NOMO-1 treated with dmso at 0.1 percent for 144 hours (cell line): Measurements from ENCODE around the gene MMRN2.
"Not testable (repeated sequence)": the region's sequence is repeated elsewhere in the genome, so short reads cannot be mapped to it uniquely, and the experiment has no call there.

Source experiments
- DNase-seq: peaks from one replicate; lab custom pipeline; 2025; ENCODE audit not compliant: unreplicated experiment; lab: John Stamatoyannopoulos, UW

Gene MMRN2

GRCh38 chr10:86956195-86956847 lies 1.1 kb downstream of the MMRN2 start:
- DNase-seq: no peak

DNA sequence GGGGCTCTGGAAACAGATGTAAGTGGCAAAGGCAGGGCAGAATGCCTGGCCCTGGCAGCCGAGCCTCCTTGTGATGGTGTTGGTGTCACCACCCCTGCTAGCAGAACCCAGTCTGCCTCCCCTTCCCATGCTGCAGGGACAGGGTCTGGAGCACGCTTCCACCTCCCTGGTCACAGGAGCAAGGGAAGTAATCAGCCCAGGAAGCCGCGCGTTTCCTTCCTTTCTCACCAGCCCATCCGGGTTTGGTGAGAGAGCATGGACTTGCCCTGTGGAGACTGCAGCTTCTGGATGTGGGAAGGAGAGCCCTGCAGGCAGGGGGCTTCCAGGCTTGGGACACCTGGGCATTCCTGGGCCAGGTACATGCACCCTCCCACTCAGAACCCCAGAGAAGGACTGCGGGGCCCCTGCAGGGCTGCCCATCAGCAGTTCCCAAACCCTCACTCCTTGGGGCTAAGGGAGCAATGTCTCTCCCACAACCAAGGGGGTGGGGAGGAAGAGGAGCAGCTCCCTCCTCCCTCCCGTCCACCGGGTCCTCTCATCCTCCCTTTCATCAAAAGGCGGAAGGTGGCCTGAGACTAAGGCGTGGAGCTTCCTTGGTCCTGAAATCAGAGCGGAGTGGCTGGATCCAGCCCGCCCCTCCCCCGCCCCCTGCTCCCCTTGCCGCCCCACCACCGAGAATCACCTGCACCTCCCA lies 1.8 kb downstream of the MMRN2 start:
- no peak for DNase-seq

DNA sequence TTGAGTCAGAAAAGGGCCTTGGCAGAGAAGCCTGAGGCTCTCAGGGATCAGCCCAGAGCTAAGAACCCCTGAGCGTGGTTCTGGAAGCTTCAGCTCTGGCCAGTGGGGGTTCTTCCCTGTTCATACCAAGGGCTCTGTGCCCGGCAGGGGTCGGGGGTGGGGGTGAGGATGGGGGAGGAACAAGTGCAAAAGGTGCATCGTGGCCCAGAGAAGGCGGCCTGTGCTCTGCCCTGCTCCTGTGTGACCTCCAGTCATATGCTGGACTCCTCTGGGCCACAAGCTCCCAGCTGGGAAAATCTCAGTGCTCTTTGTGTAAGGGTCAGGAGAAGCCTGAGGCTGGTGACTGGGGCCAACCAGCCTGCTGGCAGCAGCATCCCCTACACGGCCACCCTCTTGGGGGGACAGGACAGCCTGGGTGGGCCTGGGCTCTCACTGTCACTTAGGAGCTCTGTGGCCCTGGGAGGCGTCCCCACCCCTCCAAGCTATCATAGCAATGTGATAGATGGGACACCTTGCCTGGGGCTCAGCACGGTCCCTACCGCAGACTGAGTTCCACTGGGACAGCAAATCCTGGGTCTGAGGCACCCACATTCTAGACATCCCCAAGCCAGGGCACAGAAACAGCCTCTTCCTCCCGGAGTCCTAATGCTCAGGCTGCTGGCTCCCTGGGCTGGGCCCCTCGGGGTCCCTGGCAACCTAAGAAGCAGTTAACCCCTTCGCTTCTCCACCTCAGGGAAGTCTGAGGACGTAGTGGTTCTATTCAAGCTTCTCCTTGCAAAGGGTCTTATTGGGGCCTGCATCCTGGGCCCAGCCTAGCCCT lies 2.5 kb downstream of the MMRN2 start:
- no peak for DNase-seq

DNA sequence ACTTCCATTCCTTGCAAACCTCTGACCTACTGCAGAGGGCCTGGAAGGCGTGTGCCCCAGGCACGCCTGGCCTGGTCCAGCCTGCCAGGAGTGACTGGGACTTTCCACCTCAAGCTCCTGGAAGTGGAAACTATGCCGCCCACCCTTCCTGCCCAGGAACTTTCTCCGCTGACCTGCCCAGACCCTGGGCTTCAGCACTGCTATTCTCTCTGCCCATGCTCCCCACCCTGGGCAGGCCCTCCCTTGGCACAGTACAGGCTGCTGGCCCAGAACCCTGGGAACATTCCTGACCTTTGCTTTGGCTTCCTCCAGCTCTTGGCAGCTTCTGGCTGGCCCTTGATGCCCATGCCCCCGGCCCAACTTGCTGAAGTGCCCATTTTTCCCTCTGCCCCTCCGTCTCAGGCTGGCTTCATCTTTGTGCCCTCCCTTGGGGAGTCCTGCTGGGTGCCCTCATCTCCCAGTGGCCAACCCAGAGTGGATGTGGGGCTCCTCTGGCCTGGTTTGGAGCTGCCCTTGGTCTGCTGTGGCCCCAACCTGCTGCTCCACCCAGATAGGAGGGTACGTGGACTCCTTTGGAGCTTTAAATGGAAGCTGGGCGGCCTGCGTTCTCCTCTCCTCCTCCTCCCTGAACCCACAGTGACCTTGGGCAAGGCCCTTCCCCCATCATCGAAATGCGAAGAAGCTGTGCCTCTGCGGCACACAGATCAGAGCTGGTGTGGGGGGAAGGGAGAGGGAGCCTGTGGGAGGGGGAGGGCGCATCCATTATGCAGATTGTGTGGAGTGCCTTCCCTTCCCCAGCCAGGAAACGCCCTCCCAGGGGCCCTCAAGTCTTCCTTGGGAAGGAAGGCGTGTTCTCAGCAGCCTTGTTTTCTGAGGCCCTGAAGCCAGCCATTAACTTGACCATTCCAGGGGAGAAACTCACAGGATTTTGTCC lies 3.4 kb downstream of the MMRN2 start:
- no peak for DNase-seq

DNA sequence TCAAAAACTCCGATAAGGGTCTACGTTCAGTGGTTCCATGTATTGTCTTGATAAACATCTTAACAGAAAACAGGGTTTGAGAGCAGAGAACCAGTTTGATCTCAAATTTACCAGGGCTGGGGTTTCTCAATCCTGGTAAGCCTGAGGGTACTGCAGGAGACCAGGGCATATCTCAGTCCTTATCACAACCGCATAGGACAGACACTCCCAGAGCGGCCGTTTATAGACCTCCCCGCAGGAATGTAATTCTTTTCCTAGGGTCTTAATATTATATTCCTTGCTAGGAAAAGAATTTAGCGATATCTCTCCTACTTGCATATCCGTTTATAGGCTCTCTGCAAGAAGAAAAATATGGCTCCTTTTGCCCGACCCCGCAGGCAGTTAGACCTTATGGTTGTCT lies 4.7 kb downstream of the MMRN2 start:
- DNase-seq: not testable (repeated sequence)

- DNase-seq: no peak
Measured at GRCh38 chr10:86952106-86952505, 5.3 kb downstream of the MMRN2 start.

- DNase-seq: no peak
Measured at GRCh38 chr10:86951184-86951761, 6.1 kb downstream of the MMRN2 start.

DNA sequence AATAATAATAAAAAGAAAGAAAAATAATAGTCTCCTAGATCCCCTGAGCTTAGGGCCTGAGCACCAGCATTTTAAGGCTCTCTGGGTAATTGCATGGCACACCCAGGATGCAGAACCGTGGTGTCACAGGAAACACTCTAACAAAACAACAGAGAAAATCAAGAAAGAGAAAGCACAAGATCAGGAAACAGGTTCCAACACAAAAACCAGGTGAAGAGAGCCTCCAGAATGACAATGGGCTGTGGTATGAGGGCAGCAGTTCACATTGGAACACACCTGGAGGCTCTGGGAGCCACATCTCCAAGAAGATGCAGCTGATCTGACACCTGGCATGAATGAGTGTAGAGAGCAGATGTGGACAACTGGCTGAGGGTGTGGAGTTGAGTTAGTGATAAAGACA lies 7.1 kb downstream of the MMRN2 start:
- no peak for DNase-seq

GRCh38 chr10:86947806-86948205 lies 9.6 kb downstream of the MMRN2 start:
- DNase-seq: not testable (repeated sequence)

DNA sequence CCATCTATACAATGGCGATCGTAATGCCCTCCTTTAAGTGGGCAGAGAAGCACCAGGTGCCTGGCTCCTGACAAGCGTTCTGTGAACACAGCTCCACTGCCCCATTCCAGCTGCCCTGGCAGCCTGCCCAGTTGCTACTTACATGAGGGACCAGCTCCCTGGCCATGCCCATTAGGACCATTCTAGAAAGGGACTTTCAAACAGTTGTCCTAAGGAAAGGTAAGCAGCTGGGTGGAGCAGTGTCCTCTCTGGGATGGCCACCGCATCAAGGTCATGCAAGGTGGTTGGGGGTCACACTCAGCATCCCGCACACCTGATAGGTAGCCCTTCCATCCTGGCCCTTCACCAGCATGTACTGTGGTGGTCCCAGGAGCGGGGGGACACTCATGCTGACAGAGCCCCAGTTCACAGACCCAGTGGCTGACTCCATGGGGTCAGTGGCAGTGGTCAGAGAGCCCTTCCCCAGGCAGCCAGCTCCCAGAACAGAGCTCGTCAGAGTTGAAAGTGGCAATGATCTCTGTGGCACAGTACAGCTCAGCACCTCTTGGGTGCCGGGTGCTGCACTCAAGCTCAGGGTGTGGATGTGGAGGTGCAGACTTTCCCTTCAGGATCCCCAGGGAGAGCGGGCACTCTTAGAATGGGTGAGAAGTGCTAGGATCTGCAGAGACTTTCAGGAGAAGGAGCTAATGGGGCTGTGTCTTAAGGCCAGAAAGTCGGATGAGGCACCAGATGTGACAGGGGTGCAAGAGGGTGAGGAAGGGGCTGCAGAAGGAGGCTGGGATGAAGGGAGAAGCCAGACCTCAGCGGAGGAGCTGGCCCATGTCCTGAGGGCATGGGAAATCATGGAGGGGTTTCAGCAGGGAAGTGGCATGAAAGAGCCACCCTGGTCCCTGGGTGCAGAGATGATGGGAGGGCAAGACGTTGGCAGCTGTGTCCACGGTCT lies 10.9 kb downstream of the MMRN2 start:
- DNase-seq: no peak

DNA sequence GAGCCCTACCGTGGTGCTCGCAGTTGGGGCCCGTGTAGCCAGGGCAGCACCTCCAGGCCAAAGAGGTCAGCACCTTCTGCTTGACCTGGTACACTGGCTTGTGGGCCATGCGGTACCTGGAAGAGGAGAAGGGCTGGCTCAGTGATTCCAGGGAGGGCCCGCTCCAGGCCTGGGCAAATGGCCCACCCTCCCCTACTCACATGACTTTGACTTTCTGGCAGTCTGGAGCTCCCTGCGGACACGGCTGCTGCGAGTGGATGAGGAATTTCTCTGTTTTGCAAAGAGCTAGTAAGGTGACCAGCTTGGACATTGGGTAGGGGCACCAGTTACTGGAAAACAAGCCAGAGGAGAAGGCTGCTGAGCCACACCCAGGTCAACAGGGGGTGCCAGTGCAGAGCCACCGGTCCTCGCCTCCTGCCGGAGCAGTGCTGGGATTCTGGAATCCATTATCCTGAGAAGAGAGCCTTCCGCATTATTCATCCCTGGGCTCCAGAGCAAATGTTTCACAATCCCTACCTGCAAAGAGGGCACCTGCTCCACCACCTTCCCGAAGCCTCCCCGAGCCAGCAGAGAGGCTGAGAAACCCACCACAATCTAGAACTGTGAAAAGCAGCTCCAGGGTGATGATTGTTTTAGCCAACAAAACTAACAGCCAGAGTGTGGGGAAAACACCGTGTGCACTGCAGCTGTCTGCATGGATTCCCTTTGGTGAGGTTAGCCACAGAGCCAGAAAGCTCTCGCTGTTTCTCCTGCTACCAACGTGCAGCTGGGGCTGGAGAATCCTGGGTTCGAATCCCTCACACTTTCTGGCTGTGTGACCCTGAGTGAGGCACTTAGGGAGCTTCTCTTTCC lies 11.8 kb downstream of the MMRN2 start:
- no peak for DNase-seq

DNA sequence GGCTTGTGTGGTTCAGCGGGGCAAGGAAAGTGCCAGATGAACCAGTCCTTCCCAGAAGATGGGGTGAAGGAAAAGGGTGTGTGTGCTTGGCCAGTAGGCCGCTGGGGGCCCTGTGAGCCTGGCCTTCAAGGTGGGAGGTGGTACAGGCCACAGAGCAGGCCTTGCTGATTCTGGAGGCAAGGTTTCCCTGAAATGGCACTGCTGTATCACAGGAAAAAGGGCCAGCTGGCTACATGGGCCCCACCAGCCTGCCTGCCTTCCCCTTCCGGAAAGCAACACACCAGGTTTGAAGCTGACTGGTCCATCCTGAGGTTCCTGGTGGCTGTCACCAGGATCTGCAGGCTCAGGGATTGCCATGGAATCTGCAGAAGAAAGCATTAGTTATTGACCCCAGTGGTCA lies 12.5 kb downstream of the MMRN2 start:
- no peak for DNase-seq

DNA sequence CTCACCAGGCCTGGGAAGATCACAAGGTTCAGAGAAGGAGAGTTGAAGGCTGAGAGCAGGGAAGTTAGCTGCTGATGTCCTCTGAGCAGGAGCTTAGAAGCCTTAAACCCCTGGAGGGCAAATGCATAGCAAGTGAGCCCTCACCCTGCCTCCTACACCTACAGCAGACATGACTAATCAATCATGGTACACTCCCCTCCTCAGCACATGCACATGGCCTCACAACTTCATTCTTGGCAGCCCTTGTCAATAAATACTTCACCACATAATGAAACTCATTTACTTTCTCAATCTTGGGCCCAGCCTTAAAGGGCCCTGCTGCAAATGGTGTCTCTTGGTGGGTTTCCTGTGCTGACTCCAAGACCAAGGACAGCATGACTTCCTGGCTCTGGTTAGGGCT lies 12.9 kb downstream of the MMRN2 start:
- DNase-seq: no peak

- DNase-seq: no peak
Measured at GRCh38 chr10:86944031-86944419, 13.4 kb downstream of the MMRN2 start.

GRCh38 chr10:86943316-86944030 lies 13.9 kb downstream of the MMRN2 start:
- no peak for DNase-seq

- no peak for DNase-seq
Measured at GRCh38 chr10:86942441-86943315, 14.7 kb downstream of the MMRN2 start.

GRCh38 chr10:86941991-86942421 lies 15.4 kb downstream of the MMRN2 start:
- DNase-seq: no peak
